RWPE1 (cell line): ENCODE measurements around the gene TMEM17.

Experiments used
- CTCF ChIA-PET: fragments of 350-600 bp; sonication (Branson Sonifier 250); formaldehyde crosslinking; extraction: SDS; loops from one replicate; lab custom pipeline; 2021; lab: Yijun Ruan, JAX
- POLR2A ChIA-PET: fragments of 400-600 bp; formaldehyde crosslinking; extraction: SDS; loops from one replicate; lab custom pipeline; 2020; ENCODE audit warnings: antibody characterized with exemption; ENCODE audit not compliant: low non-redundant PET; lab: Yijun Ruan, JAX
- DNase-seq: peaks from one replicate; pipeline ENCODE4 v3.0.0; 2012; ENCODE audit warnings: low spot score
- H3K27ac ChIP-seq: fragments of 450-650 bp; 2 replicates; pipeline ENCODE4 v1.5.1; 2017
- TF ChIP-seq, protein P1 (sequence below): fragments of 450-650 bp; conservative IDR thresholded peaks from 2 replicates; pipeline ENCODE4 v1.5.1; 2017; ENCODE audit warnings: low read depth, mild to moderate bottlenecking

Gene TMEM17

GRCh38 chr2:62485761-62486438 lies 20.1 kb downstream of the TMEM17 start:
- CTCF ChIA-PET: interaction anchor here (0.5 to 0.7 kb wide), 2 partner anchors 9 to 18 kb away, joined by 3 to 5 read pairs; no protein-coding TSS in a partner anchor
- no peak overlapping the region for H3K27ac ChIP-seq
- DNase-seq: no peak
- POLR2A ChIA-PET: no interaction called here
- TF ChIP-seq, protein P1, sequence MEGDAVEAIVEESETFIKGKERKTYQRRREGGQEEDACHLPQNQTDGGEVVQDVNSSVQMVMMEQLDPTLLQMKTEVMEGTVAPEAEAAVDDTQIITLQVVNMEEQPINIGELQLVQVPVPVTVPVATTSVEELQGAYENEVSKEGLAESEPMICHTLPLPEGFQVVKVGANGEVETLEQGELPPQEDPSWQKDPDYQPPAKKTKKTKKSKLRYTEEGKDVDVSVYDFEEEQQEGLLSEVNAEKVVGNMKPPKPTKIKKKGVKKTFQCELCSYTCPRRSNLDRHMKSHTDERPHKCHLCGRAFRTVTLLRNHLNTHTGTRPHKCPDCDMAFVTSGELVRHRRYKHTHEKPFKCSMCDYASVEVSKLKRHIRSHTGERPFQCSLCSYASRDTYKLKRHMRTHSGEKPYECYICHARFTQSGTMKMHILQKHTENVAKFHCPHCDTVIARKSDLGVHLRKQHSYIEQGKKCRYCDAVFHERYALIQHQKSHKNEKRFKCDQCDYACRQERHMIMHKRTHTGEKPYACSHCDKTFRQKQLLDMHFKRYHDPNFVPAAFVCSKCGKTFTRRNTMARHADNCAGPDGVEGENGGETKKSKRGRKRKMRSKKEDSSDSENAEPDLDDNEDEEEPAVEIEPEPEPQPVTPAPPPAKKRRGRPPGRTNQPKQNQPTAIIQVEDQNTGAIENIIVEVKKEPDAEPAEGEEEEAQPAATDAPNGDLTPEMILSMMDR: no peak

- CTCF ChIA-PET: interaction anchor here (0.5 to 0.7 kb wide), 2 partner anchors 74 to 223 kb away, joined by 3 to 4 read pairs; partner anchors contain the start of gene EHBP1
- H3K27ac ChIP-seq: no peak overlapping the region
- DNase-seq: no peak
- TF ChIP-seq, protein P1: no peak
- POLR2A ChIA-PET: no interaction called here
Observed at GRCh38 chr2:62482558-62483352, 23.2 kb downstream of the TMEM17 start.

GRCh38 chr2:62479917-62480316 lies 26.1 kb downstream of the TMEM17 start:
- ChIA-PET POLR2A (no interaction called here), CTCF (interaction anchor here (0.6 kb wide), 1 partner anchor 1120 kb away, joined by 3 read pairs; no protein-coding TSS in a partner anchor)
- TF ChIP-seq, protein P1: no peak
- no peak overlapping the region for H3K27ac ChIP-seq
- DNase-seq: no peak

- ChIA-PET POLR2A (no interaction called here), CTCF (no interaction called here)
- no peak overlapping the region for H3K27ac ChIP-seq
- DNase-seq: no peak
- TF ChIP-seq, protein P1: no peak
Observed at GRCh38 chr2:62478093-62478580, 27.9 kb downstream of the TMEM17 start.

- H3K27ac ChIP-seq: no peak overlapping the region
- POLR2A ChIA-PET: no interaction called here
- CTCF ChIA-PET: no interaction called here
- DNase-seq: no peak
- TF ChIP-seq, protein P1: no peak
Observed at GRCh38 chr2:62477573-62477972, 28.4 kb downstream of the TMEM17 start.

DNA sequence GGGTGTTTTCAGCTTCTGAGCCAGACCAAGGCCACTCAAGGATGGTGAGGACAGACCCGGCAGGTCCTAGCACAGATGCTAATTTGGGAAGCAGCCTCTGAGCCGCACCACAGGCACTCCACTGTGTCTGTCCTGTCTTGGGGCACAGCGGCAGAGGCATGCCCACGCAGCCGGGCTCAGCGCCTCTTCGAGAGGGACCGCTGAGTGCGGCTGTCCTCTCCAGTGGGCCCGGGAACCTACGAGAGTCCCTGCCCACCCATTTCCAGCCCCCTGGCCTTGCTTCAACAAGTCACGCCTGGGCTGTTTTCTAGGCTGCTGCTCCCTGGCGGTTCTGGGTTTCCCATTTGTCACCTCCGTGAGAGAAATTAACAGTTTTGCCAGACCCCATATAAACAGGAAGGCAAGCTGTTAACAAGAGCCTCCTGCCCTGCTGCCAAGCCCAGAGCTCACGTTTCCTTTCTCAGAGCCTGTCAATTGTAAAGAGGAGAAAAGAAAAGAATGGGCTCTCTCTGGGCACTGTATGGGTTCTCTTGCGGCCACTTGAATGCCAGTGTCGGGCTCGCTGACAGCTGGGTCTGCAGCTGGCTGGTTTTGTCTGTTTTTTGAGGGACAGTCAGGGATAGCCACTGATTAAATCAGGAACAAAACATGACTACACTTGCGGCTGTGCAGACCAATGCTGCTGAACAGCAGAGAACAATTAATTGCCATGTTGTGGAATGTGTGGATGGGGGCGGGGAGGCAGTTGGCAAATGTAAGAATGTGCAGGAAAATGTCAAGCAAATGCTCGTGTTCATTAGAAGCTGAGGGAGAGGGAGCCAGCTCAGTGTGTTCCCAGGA lies 30.6 kb downstream of the TMEM17 start:
- H3K27ac ChIP-seq: peak overlapping the region; percentile 61
- CTCF ChIA-PET: no interaction called here
- TF ChIP-seq, protein P1: no peak
- no peak for DNase-seq
- POLR2A ChIA-PET: no interaction called here
